Astrocyte of the cerebellum (primary cell): Measurements from ENCODE around the gene PTDSS2.

Source experiments
- DNase-seq: peaks from one replicate; pipeline ENCODE4 v3.0.0-alpha.2; 2011; ENCODE audit warnings: low read depth
- H3K4me3 ChIP-seq: 2 replicates; pipeline ENCODE4 v1.5.1; 2011; ENCODE audit warnings: mild to moderate bottlenecking, low read depth, low read length, moderate library complexity
- CTCF ChIP-seq: IDR thresholded peaks from 2 replicates; pipeline ENCODE4 v1.5.1; 2012; ENCODE audit warnings: low read length, low read depth, moderate library complexity, mild to moderate bottlenecking; ENCODE audit errors: missing control alignments
- in situ Hi-C: cut with HindIII; loops from 2 replicates; pipeline ENCODE4 v1.10.0; 2017; ENCODE audit warnings: low sequenced_read_pairs

Gene PTDSS2

GRCh38 chr11:528815-529727 is 79.0 kb downstream of the PTDSS2 start:
- H3K4me3 ChIP-seq: no peak overlapping the region
- no peak for DNase-seq
- TF ChIP-seq CTCF: no peak
- in situ Hi-C loops: no loop called here

DNA sequence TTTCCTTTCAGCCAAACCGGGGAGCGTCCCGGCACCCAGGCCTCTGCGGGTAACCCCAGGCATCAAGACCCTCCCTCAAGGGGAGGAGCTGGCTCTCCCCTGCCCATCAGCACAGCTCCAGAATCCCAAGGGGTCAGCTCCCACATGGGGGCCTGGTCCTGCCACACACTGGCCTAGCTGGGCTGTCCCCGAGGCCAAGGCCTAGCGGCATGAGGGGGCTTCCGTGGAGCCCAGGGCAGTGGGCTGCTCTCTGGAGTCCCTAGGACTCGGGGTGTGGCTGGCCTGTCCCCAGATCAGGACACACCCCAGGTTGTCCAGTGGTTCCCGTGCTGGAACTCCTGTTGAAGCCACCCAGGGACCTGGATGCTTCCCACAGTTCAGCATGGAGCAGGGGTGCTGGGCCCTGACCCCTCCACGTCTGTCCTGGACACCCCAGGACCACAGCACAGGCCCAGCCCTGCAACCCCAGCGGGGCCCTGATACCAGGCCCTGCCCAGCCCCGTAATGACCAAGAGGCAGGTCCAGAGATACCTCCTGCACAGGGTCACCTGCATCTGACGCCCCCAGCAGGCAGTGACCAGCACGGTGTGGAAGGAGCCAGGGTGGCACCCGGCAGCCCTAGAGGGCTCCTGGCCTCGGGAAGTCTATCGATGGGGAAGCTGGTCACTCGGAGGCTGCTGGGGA is 79.8 kb downstream of the PTDSS2 start:
- no peak overlapping the region for H3K4me3 ChIP-seq
- in situ Hi-C loops: no loop called here
- no peak for TF ChIP-seq CTCF
- DNase-seq: no peak

DNA sequence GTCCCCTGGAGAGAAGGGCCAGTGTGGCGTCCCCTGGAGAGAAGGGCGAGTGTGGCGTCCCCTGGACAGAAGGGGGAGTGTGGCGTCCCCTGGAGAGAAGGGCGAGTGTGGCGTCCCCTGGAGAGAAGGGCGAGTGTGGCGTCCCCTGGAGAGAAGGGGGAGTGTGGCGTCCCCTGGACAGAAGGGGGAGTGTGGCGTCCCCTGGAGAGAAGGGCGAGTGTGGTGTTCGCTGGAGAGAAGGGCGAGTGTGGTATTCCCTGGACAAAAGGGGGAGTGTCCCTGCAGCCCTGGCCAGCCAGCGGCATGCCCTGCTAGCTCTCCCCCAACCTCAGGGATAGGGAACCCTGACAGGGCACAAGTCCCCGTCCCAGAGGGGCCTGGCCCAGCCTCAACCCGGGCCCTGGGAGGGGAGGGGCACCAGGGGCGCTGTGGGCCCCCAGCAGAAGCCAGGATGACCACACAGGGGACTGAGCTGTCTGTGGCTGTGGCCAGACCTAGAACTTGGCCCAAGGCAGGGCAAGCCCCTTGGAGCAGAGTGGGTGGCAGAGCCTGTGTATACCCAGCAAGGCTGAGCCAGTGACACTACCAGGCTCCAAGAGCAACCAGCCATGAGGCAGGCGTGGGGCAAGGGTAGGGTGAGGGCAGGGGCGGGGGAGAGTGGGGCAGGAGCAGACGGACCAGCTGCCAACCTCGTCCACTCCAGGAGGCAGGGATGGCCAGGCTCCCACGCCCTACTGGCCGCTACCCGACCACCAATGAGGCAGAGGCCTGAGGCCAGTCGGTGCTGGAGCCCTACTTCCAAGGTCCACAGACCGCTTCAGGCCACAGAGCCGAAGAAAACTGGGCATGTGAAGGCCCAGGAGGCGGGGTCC is 81.1 kb downstream of the PTDSS2 start:
- no peak for TF ChIP-seq CTCF
- in situ Hi-C loops: no loop called here
- DNase-seq: no peak
- no peak overlapping the region for H3K4me3 ChIP-seq

DNA sequence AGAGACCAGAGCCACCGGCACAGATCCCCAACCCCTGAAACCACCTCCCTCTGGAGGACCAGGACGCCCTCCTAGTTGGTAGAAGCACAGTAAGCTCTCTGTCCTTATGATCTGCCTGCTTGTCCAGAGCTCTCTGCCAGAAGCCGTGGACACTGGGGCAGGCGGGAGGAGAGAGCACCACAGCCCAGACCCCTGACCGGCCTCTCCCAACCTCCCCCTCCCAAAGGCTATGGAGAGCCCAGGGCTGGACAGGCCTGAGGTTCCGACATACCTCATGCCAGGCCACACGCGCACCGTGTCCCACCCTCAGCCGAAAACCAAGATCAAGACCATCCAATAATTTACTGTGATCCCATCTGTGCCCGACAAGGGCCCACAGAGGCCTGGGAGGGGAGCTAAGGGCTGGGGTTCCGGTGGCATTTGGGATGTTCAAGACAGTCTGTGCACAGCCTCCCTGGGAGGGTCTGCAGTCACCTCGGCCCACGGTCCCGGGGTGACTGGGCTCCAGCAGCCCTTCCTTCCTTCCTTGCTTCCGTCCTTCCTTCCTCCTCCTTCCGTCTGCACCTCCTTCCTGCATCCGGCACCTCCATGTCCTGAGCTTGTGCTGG is 81.9 kb downstream of the PTDSS2 start:
- in situ Hi-C loops: no loop called here
- H3K4me3 ChIP-seq: no peak overlapping the region
- TF ChIP-seq CTCF: no peak
- no peak for DNase-seq

DNA sequence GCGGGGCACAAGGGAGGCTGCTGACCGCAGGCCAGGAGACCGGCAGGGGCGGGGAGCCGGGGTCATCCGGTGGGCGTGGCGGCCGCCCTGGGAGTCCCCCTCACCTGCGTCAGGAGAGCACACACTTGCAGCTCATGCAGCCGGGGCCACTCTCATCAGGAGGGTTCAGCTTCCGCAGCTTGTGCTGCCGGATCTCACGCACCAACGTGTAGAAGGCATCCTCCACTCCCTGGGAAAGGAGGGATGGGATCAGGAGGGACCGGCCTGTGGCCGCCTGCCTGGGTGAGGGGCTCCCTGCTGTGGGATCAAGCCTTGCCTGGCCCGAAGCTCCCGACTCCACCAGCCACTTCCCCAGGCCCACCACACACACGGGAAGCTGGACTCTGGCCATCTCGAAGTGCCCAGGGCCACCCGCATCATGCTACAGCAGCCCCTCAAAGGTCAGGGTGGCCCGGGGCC is 82.5 kb downstream of the PTDSS2 start:
- DNase-seq: no peak
- no peak for TF ChIP-seq CTCF

More for the DNA sequence above, 82.5 kb downstream of the PTDSS2 start:
- in situ Hi-C loops: no loop called here
- no peak overlapping the region for H3K4me3 ChIP-seq
